Activated B cell treated with CpG ODN at 0.5 μM for 24 hours (primary cell): Measurements from ENCODE around the gene LIPJ. TPM values are rescaled to one million over a fixed set of nuclear protein-coding genes. Genes with fewer than 3 reads are reported as not detected.

Experiments used
- ATAC-seq: fragments of 200-7000 bp; cut with Tn5 transposase; one replicate; pipeline ENCODE4 v1.10.0; 2021; ENCODE audit warnings: low read depth, mild to moderate bottlenecking, moderate library complexity
- CTCF ChIA-PET: fragments of 350-600 bp; sonication (Branson Sonifier 250); formaldehyde crosslinking; loops from one replicate; lab custom pipeline; 2021; ENCODE audit warnings: antibody characterized with exemption; lab: Charles Lee
- POLR2A ChIA-PET: fragments of 350-600 bp; sonication (Branson Sonifier 250); formaldehyde crosslinking; loops from one replicate; lab custom pipeline; 2021; ENCODE audit warnings: antibody characterized with exemption; lab: Charles Lee
- DNase-seq: peaks from one replicate; pipeline ENCODE4 v3.0.0; 2022
- H3K27ac Mint-ChIP-seq: one replicate; pipeline ENCODE4 v1.8.0; 2020; ENCODE audit warnings: mixed read lengths
- H3K27me3 Mint-ChIP-seq: one replicate; pipeline ENCODE4 v1.8.0; 2021; ENCODE audit warnings: mixed read lengths
- H3K36me3 Mint-ChIP-seq: one replicate; pipeline ENCODE4 v1.8.0; 2021; ENCODE audit warnings: low read depth, mixed read lengths
- H3K4me1 Mint-ChIP-seq: one replicate; pipeline ENCODE4 v1.8.0; 2021; ENCODE audit warnings: mixed read lengths
- H3K4me3 Mint-ChIP-seq: one replicate; pipeline ENCODE4 v1.8.0; 2020; ENCODE audit warnings: mild to moderate bottlenecking, mixed read lengths
- H3K9me3 Mint-ChIP-seq: one replicate; pipeline ENCODE4 v1.8.0; 2020; ENCODE audit warnings: mixed read lengths
- intact Hi-C: fragments of 100-400 bp; cut with micrococcal nuclease; formaldehyde crosslinking; loops from one replicate; pipeline ENCODE4 v1.15.1; 2024
- total RNA-seq: library from RNA; stranded (reverse); gene quantifications from 2 replicates; pipeline ENCODE4 v1.2.3, GENCODE V29; 2022
- TF ChIP-seq, protein P1 (sequence below): fragments of 200-600 bp; IDR thresholded peaks from one replicate; pipeline ENCODE4 v1.8.0; 2022; ENCODE audit warnings: antibody characterized with exemption, mild to moderate bottlenecking

Gene LIPJ
- total RNA-seq, 1 donor from 2014 or later: 0.31 TPM

DNA sequence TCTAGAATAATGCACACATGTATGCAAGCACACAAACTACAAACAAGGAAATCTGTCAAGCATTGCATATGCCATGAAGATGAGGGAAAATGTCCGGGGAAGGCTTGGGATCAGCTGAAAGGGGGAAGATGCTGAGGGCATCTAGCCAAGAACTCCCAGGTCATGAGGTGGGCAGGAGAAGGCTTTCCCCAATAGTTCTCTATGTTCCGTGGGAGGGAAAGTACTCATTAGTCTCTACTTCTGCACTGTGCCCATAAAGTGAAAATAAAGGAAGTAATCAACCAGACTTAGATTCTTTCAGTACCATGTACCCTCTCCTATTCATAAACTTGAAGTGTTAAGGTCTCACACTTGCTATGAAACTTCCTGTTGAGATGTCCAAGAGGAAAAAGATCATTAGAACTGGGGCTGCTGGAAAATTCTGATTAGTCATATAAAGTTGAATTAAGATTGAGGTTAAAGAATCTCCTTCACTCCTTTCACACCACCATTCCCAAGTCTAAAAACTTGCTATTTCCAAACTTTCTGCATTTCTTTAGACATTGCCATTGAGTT lies 60.6 kb downstream of the LIPJ start:
- ATAC-seq (no peak), DNase-seq (no peak)
- peaks cover 4% of the 10 kb centered on the region for H3K27me3 Mint-ChIP-seq
- TF ChIP-seq, protein P1, sequence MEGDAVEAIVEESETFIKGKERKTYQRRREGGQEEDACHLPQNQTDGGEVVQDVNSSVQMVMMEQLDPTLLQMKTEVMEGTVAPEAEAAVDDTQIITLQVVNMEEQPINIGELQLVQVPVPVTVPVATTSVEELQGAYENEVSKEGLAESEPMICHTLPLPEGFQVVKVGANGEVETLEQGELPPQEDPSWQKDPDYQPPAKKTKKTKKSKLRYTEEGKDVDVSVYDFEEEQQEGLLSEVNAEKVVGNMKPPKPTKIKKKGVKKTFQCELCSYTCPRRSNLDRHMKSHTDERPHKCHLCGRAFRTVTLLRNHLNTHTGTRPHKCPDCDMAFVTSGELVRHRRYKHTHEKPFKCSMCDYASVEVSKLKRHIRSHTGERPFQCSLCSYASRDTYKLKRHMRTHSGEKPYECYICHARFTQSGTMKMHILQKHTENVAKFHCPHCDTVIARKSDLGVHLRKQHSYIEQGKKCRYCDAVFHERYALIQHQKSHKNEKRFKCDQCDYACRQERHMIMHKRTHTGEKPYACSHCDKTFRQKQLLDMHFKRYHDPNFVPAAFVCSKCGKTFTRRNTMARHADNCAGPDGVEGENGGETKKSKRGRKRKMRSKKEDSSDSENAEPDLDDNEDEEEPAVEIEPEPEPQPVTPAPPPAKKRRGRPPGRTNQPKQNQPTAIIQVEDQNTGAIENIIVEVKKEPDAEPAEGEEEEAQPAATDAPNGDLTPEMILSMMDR: no peak
- no peaks in the 10 kb centered on the region for H3K36me3 Mint-ChIP-seq
- intact Hi-C loops: no loop called here
- H3K4me3 Mint-ChIP-seq: no peak overlapping the region
- H3K27ac Mint-ChIP-seq: no peak overlapping the region
- H3K9me3 Mint-ChIP-seq: no peaks in the 10 kb centered on the region
- POLR2A ChIA-PET: no interaction called here
- no peaks in the 10 kb centered on the region for H3K4me1 Mint-ChIP-seq
- CTCF ChIA-PET: no interaction called here

- TF ChIP-seq, protein P1: no peak
- Mint-ChIP-seq H3K27me3 (peaks cover 5% of the 10 kb centered on the region), H3K36me3 (no peaks in the 10 kb centered on the region), H3K4me3 (no peak overlapping the region), H3K9me3 (no peaks in the 10 kb centered on the region), H3K27ac (no peak overlapping the region), H3K4me1 (no peaks in the 10 kb centered on the region)
- DNase-seq (no peak), ATAC-seq (no peak)
- CTCF ChIA-PET: no interaction called here
- POLR2A ChIA-PET: no interaction called here
- intact Hi-C loops: no loop called here
These were observed 64.6 kb downstream of the LIPJ start for GRCh38 chr10:88651101-88651551.

GRCh38 chr10:88652616-88653015 lies 66.1 kb downstream of the LIPJ start:
- no peak for DNase-seq
- Mint-ChIP-seq H3K9me3 (no peaks in the 10 kb centered on the region), H3K4me3 (no peak overlapping the region), H3K27me3 (peaks cover 3% of the 10 kb centered on the region), H3K36me3 (no peaks in the 10 kb centered on the region), H3K27ac (no peak overlapping the region), H3K4me1 (no peaks in the 10 kb centered on the region)
- ATAC-seq: no peak
- TF ChIP-seq, protein P1: no peak
- POLR2A ChIA-PET: no interaction called here
- intact Hi-C loops: no loop called here
- CTCF ChIA-PET: no interaction called here

Other genes with a start within 250 kb of the LIPJ start
- 4.9 and 5.7 TPM in 2 replicates for gene RNLS, start 3.4 kb upstream of the LIPJ start, total RNA-seq
- not detected in 2 replicates for gene LIPF, start 77.7 kb downstream of the LIPJ start, total RNA-seq
- not detected in 2 replicates for gene LIPK, start 119.5 kb downstream of the LIPJ start, total RNA-seq
- gene LIPN, start 173.3 kb downstream of the LIPJ start, total RNA-seq: 0.24 and 0.27 TPM in 2 replicates
- not detected in 2 replicates for gene LIPM, start 216.0 kb downstream of the LIPJ start, total RNA-seq